Neural cell (in vitro differentiated cells): Measurements from ENCODE around the gene CAPN15. TPM values are rescaled to one million over a fixed set of nuclear protein-coding genes. Genes with fewer than 3 reads are reported as not detected.

Experiments
- H2AFZ ChIP-seq: fragments of 200-600, 300-800 bp; sonication (generic), shearing (Covaris generic); 2 replicates; pipeline ENCODE4 v1.6.0; 2014; ENCODE audit warnings: low read depth, mild to moderate bottlenecking, antibody characterized with exemption, low read length, moderate library complexity
- H3F3A ChIP-seq: fragments of 200-600 bp; shearing (Covaris generic); 2 replicates; pipeline ENCODE4 v1.6.1; 2016; ENCODE audit warnings: mild to moderate bottlenecking, moderate library complexity, mixed read lengths, antibody characterized with exemption, low read length; ENCODE audit not compliant: insufficient read depth, poor library complexity, severe bottlenecking
- H3K27ac ChIP-seq: fragments of 200-600, 300-800 bp; sonication (generic), shearing (Covaris generic); 2 replicates; pipeline ENCODE4 v1.5.1; 2014; ENCODE audit warnings: mild to moderate bottlenecking, low read length, moderate library complexity
- H3K27me3 ChIP-seq: fragments of 300-800, 200-600 bp; sonication (generic), shearing (Covaris generic); 2 replicates; pipeline ENCODE4 v1.6.0; 2014; ENCODE audit warnings: mild to moderate bottlenecking, low read depth, low read length, moderate library complexity; ENCODE audit not compliant: insufficient read depth
- H3K36me3 ChIP-seq: fragments of 300-800, 200-600 bp; sonication (generic), shearing (Covaris generic); 2 replicates; pipeline ENCODE4 v1.5.1; 2014; ENCODE audit warnings: mild to moderate bottlenecking, antibody characterized with exemption, low read length, moderate library complexity; ENCODE audit not compliant: insufficient read depth
- H3K4me2 ChIP-seq: fragments of 300-800, 200-600 bp; sonication (generic), shearing (Covaris generic); 2 replicates; pipeline ENCODE4 v1.6.0; 2014; ENCODE audit warnings: mild to moderate bottlenecking, low read length
- H3K4me3 ChIP-seq: fragments of 300-800, 200-600 bp; sonication (generic), shearing (Covaris generic); 2 replicates; pipeline ENCODE4 v1.5.1; 2014; ENCODE audit warnings: mild to moderate bottlenecking, low read length, moderate library complexity
- H3K79me2 ChIP-seq: fragments of 200-600 bp; shearing (Covaris generic); replicated peaks from 2 replicates; pipeline ENCODE4 v1.6.0; 2014; ENCODE audit warnings: mild to moderate bottlenecking, low read length, moderate library complexity; ENCODE audit not compliant: insufficient read depth
- H3K9ac ChIP-seq: fragments of 300-800, 200-600 bp; sonication (generic), shearing (Covaris generic); 2 replicates; pipeline ENCODE4 v1.6.1; 2016; ENCODE audit warnings: mild to moderate bottlenecking, low read length, mixed read lengths
- H3K9me2 ChIP-seq: fragments of 200-600 bp; shearing (Covaris generic); 2 replicates; pipeline ENCODE4 v1.6.1; 2016; ENCODE audit warnings: mild to moderate bottlenecking, low read length, mixed read lengths; ENCODE audit not compliant: insufficient read depth
- H3K9me3 ChIP-seq: fragments of 200-600, 300-800 bp; sonication (generic), shearing (Covaris generic); 2 replicates; pipeline ENCODE4 v1.6.1; 2016; ENCODE audit warnings: mild to moderate bottlenecking, mixed run types, low read length, moderate library complexity, mixed read lengths
- H4K20me1 ChIP-seq: fragments of 200-600 bp; shearing (Covaris generic); 2 replicates; pipeline ENCODE4 v1.6.1; 2016; ENCODE audit warnings: mild to moderate bottlenecking, mixed run types; ENCODE audit not compliant: insufficient read depth
- CTCF ChIP-seq: fragments of 450-650 bp; IDR thresholded peaks from 2 replicates; pipeline ENCODE4 v1.5.1; 2014; ENCODE audit warnings: antibody characterized with exemption, mild to moderate bottlenecking, moderate library complexity; ENCODE audit not compliant: poor library complexity, severe bottlenecking
- EP300 ChIP-seq: fragments of 450-650 bp; conservative IDR thresholded peaks from 2 replicates; pipeline ENCODE4 v1.6.1; 2014; ENCODE audit warnings: antibody characterized with exemption, mild to moderate bottlenecking, moderate library complexity; ENCODE audit not compliant: poor library complexity, severe bottlenecking
- EZH2 ChIP-seq: fragments of 200-600, 300-800 bp; shearing (Covaris generic), sonication (generic); IDR thresholded peaks from 2 replicates; pipeline ENCODE4 v1.6.1; 2014; ENCODE audit warnings: antibody characterized with exemption, low read length, borderline replicate concordance, mild to moderate bottlenecking; ENCODE audit not compliant: insufficient read depth, poor library complexity, severe bottlenecking
- MXI1 ChIP-seq: fragments of 450-650 bp; conservative IDR thresholded peaks from 2 replicates; pipeline ENCODE4 v1.6.1; 2014; ENCODE audit warnings: antibody characterized with exemption, mild to moderate bottlenecking; ENCODE audit not compliant: poor library complexity, severe bottlenecking
- POLR2AphosphoS5 ChIP-seq: IDR thresholded peaks from 2 replicates; pipeline ENCODE4 v1.6.1; 2012
- REST ChIP-seq: IDR thresholded peaks from 2 replicates; pipeline ENCODE4 v1.6.1; 2012; ENCODE audit warnings: borderline replicate concordance
- TAF1 ChIP-seq: IDR thresholded peaks from 2 replicates; pipeline ENCODE4 v1.6.1; 2012; ENCODE audit warnings: low read depth
- polyA plus RNA-seq: library from polyadenylated mRNA; depleted of rRNA; stranded (reverse); fragments of >200 nt; gene quantifications from 2 replicates; pipeline ENCODE4 v1.2.3, GENCODE V29; 2014

CAPN15 gene
- polyA plus RNA-seq, 1 donor from 2014 or later = 11.5 TPM

- H3K79me2 ChIP-seq = no peaks in the 10 kb centered on the region
- no peak overlapping the region for H3K27ac ChIP-seq
- H2AFZ ChIP-seq = no peak overlapping the region
- no peaks in the 10 kb centered on the region for H3F3A ChIP-seq
- no peaks in the 10 kb centered on the region for H3K27me3 ChIP-seq
- no peaks in the 10 kb centered on the region for H3K9me3 ChIP-seq
- no peaks in the 10 kb centered on the region for H4K20me1 ChIP-seq
- H3K36me3 ChIP-seq = no peaks in the 10 kb centered on the region
- H3K4me2 ChIP-seq = no peak overlapping the region
- no peak for TF ChIP-seq REST
- TF ChIP-seq CTCF = no peak
- no peak for TF ChIP-seq EP300
- TF ChIP-seq EZH2 = no peak
- H3K9ac ChIP-seq = no peak overlapping the region
- H3K4me3 ChIP-seq = no peak overlapping the region
- H3K9me2 ChIP-seq = no peaks in the 10 kb centered on the region
Measured at GRCh38 chr16:583815-584591, 56.5 kb downstream of the CAPN15 start.

GRCh38 chr16:585351-585750, 57.8 kb downstream of the CAPN15 start:
- H3K27me3 ChIP-seq = no peaks in the 10 kb centered on the region
- no peaks in the 10 kb centered on the region for H3K9me3 ChIP-seq
- no peaks in the 10 kb centered on the region for H3K9me2 ChIP-seq
- no peak overlapping the region for H2AFZ ChIP-seq
- no peak overlapping the region for H3K9ac ChIP-seq
- H3K4me2 ChIP-seq = no peak overlapping the region
- TF ChIP-seq REST = no peak
- no peak for TF ChIP-seq TAF1
- TF ChIP-seq POLR2AphosphoS5 = no peak
- no peak for TF ChIP-seq MXI1
- no peak overlapping the region for H3K27ac ChIP-seq
- peaks cover under 1% of the 10 kb centered on the region for H3K79me2 ChIP-seq
- no peak overlapping the region for H3K4me3 ChIP-seq
- no peaks in the 10 kb centered on the region for H3K36me3 ChIP-seq
- H3F3A ChIP-seq = no peaks in the 10 kb centered on the region
- H4K20me1 ChIP-seq = no peaks in the 10 kb centered on the region
